Measurements from ENCODE around the gene MYO1E.
A peak's percentile ranks its signal among the peaks of the same experiment; 100 is the strongest.
"Not testable (repeated sequence)": the region's sequence is repeated elsewhere in the genome, so short reads cannot be mapped to it uniquely, and the experiment has no call there.

MYO1E gene

DNA sequence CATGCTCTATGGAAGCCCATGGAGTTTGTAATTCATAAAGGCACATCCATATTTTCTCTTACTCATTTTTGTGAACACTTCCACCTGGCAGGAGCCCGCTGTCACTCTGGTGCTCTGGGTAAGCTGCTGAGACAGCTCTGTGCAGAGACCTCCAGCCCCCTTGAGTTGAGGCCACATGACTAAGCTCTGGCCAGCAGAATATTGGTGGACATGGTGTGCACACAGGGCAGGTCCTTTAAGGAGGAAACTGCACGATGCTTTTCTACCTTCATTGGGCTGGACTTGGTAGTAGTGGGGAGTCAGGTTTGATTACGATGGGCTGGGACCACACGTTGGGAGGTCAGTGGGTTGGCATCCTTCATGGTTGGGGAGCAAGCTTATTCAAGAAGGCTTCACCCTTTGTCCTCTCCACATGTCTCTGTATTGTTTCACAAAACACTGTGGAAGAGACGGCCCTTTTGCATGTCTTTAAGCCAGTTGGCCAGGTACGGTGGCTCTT is 238.7 kb downstream of the MYO1E start:
- no peak for DNase-seq (ENCODE audit: low read depth in 2 of 2)

DNA sequence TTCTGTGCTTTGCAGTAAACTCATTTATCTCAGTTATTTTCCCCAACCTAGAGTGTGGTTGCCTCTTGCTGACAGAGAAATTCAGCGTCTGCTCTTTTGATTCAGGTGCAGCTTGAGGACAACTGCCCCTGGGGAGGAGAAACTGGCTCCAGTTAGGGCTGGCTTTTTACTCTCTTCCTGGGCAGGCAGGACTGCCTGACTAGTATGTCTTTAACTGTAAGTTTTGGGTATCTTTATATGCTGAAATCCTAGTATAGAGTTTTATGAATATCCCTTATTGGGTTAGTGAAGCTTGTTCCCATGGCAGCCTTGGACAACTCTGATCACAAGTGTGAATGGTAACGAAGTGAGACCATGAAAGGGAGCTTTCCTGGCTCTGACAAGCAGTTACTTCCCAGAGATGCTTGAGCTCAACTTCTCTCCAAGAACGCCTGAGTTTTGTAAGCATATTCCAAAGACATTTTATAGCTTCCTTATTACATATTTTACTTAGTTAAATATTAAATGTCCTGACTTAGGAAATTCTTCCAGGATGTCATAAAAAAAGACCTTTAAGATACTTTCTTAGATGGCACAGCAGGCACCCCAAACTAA is 240.6 kb downstream of the MYO1E start:
- DNase-seq (ENCODE audit: low read depth in 2 of 2) = no peak

DNA sequence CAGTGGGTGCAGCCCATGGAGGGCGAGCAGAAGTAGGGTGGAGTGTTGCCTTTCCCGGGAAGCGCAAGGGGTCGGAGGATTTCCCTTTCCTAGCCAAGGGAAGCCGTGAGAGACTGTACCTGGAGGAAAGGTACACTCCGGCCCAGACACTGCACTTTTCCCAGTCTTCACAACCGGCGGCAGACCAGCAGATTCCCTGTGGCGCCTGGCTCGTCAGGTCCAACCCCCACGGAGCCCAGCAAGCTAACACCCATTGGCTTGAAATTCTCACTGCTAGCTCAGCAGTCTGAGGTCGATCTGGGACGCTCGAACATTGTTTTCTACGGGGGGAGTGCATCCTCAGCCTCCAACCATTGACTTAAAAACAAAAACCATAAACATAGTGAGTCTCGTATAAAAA is 241.2 kb downstream of the MYO1E start:
- DNase-seq (ENCODE audit: low read depth in 2 of 2) = no peak

DNA sequence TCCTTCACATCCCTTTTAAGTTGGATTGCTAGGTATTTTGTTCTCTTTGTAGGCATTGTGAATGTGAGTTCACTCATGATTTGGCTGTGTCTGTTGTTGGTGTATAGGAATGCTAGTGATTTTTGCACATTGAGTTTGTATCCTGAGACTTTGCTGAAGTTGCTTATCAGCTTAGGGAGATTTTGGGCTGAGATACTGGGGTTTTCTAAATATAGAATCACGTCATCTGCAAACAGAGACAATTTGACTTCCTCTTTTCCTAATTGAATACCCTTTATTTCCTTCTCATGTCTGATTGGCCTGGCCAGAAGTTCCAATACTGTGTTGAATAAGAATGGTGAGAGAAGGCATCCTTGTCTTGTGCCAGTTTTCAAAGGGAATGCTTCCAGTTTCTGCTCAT is 245.4 kb downstream of the MYO1E start:
- not testable (repeated sequence) for DNase-seq (ENCODE audit: low read depth in 2 of 2)

DNA sequence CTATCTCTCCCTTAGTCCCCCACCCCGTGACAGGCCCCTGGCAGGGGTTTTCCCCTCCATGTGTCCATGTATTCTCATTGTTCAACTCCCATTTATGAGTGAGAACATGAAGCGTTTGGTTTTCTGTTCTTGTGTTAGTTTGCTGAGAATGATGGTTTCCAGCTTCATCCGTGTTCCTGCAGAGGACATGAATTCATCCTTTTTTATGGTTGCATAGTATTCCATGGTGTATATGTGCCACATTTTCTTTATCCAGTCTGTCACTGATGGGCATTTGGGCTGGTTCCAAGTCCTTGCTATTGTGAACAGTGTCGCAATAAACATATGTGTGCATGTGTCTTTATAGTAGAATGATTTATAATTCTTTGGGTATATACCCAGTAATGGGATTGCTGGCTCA is 247.0 kb downstream of the MYO1E start:
- not testable (repeated sequence) for DNase-seq (ENCODE audit: low read depth in 2 of 2)

DNA sequence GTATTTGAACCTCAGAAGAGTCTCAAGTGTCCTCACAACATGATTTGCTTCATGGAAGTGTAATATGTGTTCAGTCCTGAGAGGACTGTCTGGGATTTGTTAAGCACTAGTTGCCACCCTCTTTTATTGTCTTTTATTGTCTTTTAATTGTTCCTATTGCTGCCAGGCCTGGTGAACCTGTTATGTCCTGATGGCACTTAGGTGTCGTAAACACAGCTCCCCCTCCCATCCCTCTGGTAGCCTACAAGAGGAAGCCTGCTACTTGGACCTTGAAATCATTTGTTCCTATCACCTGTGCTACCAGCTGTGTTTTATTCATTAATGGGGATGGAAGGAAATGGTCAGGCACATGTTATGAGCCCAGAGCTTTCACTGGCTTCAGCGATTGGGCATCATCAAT is 248.4 kb downstream of the MYO1E start:
- no peak for DNase-seq (ENCODE audit: low read depth in 2 of 2)

DNA sequence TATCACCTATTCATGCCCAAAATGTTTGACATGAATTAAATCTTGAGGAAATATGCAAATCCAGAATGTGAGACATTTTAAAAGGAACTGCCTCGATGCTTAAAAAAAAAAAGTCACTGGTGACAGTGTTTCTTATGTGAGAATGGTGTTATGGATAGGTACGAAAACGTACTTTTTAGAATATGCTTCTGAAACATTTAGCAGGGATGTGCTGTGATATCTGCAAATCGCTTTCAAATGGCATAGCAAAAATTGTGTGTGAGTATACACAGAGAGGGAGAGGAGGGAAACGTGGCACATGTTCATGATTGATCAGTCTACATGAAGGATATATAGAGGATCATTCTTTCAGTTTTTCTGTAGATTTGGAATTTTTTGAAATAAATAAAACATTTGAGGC is 251.7 kb downstream of the MYO1E start:
- DNase-seq (ENCODE audit: low read depth in 2 of 2) = no peak

DNA sequence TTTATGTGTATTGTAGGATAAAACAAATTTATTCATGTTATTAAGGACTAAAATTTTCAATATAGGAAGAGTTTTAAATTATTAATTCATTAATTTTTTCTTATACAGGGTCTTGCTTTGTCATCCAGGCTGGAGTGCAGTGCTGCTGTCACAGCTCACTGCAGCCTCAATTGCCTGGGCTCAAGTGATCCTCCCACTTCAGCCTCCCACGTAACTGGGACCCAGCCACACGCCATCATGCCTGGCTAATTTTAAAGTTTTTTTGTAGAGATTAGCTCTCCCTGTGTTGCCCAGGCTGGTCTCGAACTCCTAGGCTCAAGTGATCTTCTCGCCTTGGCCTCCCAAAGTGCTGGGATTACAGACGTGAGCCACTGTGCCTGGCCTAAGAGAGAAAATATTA is 253.0 kb downstream of the MYO1E start:
- DNase-seq (ENCODE audit: low read depth in 2 of 2) = no peak

DNA sequence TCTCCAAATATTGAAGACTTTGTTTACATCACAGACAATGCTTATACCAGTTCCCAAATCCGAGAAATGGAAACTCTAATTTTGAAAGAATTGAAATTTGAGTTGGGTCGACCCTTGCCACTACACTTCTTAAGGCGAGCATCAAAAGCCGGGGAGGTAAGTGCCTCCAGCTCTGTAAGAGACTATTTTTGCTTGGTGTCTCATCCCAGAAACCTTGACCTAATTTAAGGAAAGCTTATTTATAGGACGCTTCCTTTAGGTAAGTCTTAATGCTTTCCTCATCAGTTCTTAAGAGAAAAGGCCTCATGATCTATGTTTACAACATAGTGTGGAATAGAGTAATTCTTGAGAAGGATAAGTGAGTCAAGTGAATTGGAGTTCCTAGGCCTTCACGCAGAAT is 255.9 kb downstream of the MYO1E start:
- no peak for DNase-seq (ENCODE audit: low read depth in 2 of 2)

DNA sequence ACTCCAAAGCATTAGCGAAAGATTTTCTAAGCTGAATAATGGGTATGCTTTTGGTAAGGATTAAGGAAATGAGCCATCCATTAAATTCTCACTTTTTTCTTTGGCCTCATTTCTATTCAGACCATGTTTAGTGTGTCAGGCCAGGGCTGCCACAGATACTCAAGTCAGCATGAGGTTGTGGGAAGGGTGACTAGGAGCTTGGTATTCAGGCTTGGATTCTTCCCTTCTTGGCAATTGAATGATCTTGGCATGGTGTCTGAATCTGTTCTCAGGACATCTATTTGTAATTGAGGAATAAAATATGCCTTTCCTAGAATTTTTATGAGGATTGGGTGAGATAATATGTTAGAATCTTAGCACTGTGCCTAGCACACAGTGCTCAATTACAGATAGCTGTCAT is 256.5 kb downstream of the MYO1E start:
- DNase-seq (ENCODE audit: low read depth in 2 of 2) = no peak

DNA sequence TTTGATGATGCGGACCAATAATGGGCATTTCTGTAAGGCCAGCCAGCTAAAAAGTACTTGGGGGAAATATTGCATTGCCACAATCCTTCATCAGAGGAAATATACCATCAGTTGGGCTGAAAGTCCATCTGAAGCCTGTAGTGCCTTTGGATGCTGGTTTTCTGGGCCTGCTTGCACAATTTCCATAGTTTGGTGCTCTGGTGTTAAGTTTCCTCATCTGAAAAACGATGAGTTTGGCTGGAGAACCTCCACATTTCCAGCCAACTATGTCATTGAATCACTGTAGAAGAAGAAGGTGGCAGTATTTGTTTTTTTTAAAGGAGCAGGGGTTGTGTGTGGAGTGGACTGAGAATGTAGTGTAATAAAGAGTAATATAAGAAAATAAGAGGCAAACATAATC is 257.6 kb downstream of the MYO1E start:
- no peak for DNase-seq (ENCODE audit: low read depth in 2 of 2)

DNA sequence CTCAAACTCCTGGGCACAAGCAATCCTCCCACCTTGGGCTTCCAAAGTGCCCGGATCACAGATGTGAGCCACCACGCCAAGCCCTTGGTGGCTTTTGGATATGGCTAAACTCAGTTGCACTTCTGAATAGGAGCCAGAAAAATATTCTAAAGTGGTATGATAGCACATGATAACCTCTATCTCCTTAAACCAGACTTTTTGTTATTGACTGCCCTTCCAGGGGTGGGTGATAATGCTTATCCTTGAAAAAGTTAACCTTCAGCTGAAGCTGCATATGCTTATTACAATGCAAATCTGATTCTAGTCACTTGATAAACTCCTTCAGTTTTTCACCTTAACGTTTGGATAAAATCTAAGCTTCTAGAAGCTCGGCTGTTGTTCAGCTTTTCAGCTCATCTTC is 261.4 kb downstream of the MYO1E start:
- no peak for DNase-seq (ENCODE audit: low read depth in 2 of 2)

DNA sequence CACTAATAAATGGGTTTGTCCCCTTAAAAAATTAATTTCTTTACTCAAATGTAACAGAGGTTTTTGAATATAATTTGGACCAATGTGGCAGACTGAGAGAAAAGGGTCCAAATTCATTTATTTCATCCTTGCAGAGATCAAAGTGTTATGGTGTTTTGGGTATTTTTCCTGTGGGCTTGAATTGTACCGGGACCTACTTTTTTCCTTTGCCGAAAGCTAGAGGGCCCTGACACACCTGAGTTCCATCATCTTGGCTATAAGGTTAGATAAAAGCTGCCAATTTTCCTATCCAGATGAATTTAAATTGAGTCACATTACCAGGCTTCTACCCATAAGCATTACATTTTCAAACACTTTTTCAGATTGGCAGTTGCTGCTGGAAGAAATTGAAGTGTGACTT is 266.8 kb downstream of the MYO1E start:
- DNase-seq (ENCODE audit: low read depth in 2 of 2) = no peak

DNA sequence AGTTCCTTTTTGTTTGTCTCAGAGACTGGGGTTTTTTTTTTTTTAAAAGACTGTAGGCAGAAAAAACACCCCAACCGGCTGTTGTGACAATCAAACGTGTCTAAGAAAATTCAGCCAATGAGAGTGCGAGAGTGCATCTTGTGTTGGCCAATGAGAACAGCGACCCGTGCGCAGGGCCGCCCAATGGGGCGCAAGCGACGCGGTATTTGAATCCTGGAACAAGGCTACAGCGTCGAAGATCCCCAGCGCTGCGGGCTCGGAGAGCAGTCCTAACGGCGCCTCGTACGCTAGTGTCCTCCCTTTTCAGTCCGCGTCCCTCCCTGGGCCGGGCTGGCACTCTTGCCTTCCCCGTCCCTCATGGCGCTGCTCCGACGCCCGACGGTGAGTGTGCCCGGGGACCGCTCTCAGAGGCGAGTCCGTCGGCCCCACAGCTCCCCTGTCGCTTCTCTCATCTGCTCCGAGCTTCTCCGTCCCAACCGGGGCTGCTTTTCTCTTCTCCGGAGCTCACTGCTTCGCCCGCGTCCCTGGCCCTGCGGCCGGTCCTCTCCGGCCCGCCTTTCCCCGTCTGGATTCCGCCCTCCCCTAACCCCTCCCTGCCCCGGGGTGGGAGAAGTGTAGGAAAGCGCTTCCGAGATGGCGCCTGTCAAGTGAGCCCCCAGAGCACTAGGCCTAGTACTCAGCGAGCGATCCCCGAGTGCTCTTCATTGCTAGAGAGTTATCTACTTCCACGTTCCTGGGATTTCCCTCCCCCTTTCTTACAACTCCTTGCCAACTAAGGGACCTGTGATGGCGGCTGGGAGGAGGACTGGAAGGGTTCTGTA is 267.5 kb downstream of the MYO1E start, which contains the start of gene CCNB2:
CCNB2 (plus strand) TSS at position 235 of the 821 bp plus-strand sequence; CDS start at position 358, 123 bp downstream.
- peak; percentile 76 to 81 for DNase-seq (ENCODE audit: low read depth in 2 of 2)

DNA sequence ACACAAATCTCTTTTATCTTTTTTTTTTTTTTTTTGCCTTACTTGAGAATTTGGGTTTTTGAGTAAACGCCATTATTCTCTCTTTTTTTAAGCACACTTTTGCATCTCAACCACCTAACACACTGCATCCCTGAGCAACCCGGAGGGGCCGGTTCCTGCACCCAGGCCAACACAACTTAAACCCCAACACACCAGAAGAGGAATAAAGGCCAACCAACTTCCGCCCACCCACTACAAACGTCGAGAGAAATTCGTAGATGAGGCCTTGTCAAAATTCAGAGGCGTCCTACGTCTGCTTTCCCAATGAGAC is 268.1 kb downstream of the MYO1E start:
- DNase-seq (ENCODE audit: low read depth in 2 of 2) = no peak

DNA sequence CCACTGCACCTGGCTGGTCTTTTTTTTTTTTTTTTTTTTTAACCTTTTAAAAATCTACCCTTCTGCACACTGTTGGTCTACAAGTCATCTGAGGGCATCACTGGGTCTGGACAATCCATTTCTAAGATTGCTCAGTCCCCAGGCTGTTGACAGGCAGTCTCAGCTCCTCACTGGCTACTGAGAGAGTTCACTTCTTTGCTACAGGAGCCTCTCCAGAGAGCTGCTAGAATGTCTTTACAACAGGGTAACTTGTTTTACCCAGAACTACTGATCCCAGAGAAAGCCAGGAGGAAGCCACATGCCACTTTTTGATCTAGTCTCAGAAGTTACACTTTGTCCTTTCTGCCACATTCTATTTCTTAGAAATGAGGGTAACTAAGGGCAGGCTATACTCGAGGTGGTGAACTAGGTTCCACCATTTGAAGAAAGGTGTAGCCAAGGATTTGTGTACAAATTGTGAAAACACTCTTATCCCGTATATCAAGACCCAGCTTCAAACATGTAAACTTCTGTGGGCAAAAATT is 273.4 kb downstream of the MYO1E start:
- DNase-seq (ENCODE audit: low read depth in 2 of 2) = no peak

DNA sequence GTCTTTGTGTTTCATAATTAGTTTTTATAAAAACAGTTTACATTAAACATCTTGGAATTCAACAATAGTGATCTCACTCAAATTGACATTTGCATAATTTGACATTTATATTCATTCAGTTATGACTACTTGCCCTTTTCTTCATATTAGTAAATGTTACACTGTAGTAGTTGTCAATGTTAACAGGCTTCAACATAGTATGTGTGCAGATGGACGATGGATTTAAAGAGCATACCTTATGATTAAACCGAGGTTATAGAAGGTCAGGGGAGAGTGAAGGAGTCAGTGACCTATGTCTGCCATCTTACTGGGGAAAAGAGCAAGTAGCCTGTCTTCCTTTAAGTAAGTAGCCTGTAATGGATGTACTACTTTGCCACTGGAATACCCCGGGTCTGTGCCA is 276.2 kb downstream of the MYO1E start:
- no peak for DNase-seq (ENCODE audit: low read depth in 2 of 2)

DNA sequence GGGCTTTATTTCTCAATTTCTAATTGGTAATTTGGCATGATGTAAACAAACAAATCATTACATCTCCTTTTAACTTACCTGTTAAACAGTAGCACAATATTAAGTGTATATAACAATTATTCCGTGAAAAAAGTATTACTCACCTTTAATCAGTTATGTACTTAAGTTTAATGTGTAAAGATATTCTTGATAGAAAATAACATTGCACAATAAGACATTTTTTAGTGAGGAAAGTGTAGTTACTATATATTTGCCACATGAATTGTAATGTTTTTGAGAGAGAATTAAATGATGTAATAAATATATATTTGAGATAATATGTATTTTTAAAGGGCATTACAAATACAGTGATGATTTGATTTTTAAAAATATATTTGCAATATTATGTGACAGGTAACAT is 278.6 kb downstream of the MYO1E start:
- DNase-seq (ENCODE audit: low read depth in 2 of 2) = no peak

DNA sequence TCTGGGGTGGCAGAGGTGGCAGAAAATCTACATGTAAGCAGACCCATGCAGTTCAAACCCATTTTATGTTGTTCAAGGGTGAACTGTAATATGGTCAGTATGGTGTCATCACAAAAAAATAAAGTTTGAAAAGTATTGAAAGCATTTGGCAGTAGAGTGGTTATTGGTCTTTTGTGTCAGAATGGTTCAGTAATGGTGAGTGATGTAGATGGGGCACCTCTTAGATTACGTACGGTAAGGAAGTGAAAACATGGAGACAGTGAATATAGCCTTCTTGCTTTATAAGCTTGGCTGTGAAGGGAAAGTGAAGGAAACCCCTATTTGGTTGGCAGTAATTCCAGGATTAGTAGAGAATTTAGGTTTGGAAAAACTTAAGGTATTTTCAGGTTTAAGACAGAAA is 284.9 kb downstream of the MYO1E start:
- no peak for DNase-seq (ENCODE audit: low read depth in 2 of 2)
